Activated T-cell treated with anti-CD3 and anti-CD28 coated beads for 48 hours (primary cell): ENCODE results near the gene MAST2.
"Not testable (repeated sequence)": the region's sequence is repeated elsewhere in the genome, so short reads cannot be mapped to it uniquely, and the experiment has no call there.

Experiments used
- DNase-seq: peaks from one replicate; pipeline ENCODE4 v3.0.0-alpha.2; 2020; ENCODE audit warnings: low read depth

MAST2 gene

DNA sequence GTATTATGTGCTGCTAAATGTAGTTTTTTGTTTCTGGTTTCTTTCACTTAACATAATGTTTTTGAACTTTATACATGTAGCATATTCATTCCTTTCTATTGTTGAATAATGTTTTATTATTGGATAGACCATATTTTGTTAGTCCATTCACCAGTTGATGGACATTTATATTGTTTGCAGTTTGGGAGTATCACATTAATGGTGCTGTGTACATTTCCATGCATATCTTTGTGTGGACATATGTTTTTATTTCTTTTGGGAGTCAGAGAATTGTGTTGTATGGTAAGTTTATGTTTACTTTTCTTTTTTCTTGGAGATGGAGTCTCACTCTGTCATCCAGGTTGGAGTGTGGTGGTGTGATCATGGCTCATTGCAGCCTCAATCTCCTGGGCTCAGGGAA lies 134.6 kb downstream of the MAST2 start:
- DNase-seq = no peak

DNA sequence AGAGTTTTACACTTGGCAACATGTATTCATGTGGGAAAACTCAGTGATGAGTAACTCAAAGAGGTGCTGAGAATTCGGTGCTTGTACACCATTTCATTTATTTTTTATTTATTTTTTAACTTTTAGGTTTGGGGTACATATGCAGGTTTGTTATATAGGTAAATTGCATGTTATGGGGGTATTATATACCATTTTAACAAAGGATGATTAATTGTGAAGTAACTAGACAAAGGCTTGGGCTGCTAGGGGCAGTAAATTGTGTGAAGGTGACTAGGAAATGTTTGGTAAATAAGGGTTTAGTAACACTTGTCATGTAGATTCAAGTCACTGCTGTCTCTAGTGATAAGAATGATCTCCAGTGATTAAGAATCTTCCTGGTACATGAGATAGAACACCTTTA lies 139.0 kb downstream of the MAST2 start:
- no peak for DNase-seq

DNA sequence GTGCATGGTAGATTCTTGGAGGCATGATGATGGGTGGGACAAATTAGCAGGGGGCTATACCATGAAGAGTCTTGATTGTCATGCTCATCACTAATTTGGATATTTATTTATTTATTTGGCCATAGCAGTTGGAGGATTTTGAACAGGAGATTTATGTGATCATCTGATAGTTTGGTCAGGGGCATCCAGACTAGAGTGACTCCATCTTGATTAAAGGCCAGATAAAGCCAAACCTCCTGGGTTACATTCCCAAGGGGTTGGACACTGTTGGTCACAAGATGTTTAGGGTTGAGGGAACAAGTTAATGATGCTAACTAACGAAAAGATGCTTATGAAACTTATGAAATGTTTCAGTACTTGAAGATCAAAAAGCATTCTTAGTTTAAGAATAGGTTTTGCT lies 139.8 kb downstream of the MAST2 start:
- DNase-seq = no peak

DNA sequence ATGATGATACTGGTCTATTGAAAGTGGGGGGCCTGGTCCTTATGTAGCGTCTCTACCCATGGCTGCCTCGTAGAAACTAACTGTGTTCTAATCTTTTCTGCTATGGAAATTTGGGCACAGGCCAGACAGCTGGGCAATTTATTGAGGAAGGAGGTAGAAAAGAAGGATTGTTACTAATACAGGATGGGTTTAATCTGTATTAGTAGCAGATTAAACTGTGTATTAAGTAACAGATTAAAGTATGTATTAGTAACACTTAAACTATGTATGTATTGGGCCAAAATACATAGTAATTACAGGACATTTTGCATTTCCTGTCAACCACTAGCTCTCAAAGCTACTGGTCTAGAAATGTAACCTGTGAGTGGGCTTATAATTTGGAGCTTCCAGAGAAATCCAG lies 142.0 kb downstream of the MAST2 start:
- no peak for DNase-seq

DNA sequence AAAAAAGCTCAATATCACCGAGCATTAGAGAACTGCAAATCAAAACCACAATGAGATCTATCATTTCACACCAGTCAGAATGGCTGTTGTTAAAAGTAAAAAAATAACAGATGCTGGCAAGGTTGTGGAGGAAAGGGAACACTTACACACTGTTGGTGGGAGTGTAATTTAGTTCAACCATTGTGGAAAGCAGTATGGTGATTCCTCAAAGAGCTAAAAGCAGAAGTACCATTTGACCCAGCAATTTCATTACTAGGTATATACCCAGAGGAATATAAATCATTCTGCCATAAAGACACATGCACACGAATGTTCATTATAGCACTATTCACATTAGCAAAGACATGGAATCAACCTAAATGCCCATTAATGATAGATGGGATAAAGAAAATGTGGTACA lies 146.1 kb downstream of the MAST2 start:
- not testable (repeated sequence) for DNase-seq

DNA sequence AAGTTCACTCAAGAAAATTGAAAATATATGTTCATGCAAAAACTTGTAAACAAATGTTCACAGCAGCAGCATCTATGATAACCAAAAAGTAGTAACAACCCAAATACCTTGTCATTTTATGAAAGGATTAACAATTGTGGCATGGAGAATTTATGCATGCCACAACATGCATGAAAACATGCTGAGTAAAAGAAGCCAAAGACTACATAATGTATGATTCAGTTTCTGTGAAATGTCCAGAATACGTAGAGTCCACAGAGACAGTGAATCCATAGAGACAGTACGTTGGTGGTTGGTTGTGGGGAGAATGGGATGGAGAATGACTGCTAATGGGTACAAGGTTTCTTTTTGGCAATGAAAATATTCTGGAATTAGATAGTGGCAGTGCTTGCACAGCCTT lies 148.7 kb downstream of the MAST2 start:
- DNase-seq = no peak

DNA sequence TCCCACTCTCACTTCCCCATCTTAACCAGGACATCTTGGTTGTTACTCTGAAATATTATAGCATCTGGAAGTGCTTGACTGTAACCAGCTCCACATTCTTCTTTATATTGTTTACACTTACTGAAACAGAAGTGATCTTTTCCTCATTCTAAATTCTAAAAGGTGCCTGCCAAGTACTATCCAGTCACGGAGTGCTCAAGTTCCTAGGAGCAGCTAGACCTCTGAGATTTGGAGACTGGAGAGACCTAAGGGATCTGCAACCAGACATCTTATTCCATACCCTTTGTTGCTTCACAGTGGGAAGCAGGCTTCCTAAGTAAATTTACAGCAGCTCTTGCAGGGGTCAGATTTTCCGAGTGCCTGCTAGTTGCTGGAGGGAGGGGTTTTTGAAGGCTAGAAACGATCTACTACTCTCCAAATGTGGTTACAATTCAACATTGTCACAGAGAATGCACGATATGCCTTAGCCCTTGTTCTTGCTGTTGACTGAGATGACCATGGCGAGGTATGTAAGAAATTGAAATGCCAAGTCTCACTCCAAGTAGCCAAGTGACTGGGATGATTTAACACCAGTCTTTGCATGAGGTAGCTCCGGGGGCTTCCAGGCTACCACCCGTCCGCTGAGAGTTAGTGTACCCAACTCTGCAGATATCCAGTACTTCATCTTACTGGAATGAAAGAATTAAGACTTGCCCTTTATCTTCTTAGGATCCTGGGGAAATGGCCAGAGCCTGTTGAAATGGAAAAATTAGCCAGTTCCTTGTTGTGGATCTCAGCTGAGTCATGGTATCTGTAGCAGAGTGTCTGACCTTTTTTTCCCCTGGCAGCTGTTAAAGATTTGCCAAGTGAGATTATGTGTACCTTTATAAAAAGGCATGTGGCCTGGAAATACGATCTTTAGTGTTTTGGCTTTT lies 150.8 kb downstream of the MAST2 start:
- no peak for DNase-seq

DNA sequence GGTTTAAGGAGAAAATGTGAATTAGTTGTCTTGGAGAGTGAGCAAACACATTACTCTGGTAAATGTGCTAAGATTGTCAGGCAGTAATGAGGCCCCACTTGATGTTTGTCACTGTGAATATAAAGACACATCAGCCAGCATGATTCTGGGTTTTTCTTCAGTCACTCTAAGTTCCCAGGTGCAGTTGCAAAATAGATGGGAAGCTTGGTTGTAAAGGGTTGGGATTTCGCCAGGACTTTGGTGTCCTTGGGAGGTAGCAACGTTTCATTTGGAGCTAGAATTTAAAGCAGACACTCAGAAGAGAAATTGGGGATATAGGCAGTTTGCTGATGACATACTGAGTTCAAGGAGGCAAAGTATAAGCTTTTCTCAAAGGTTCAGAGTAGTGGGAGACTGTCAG lies 154.3 kb downstream of the MAST2 start:
- no peak for DNase-seq

DNA sequence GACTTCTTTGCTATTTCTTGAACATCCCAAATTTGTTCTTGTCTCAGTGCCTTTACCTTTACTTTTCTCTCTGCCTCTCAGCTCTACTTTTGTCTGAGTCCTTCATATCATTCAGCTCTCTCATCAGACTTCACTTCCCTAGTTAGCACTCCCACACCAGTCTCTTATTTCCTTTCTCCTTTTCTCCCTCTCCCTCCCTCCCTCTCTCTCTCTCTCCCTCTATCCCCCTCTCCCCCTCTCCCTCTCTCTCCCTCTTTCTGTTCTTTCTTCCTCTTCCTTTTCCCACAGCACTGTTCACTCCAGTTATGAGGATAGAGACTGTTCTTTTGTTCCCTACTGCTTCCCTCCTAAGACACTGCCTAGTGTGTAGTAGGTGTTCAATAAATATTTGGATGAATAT lies 154.9 kb downstream of the MAST2 start:
- DNase-seq = no peak

DNA sequence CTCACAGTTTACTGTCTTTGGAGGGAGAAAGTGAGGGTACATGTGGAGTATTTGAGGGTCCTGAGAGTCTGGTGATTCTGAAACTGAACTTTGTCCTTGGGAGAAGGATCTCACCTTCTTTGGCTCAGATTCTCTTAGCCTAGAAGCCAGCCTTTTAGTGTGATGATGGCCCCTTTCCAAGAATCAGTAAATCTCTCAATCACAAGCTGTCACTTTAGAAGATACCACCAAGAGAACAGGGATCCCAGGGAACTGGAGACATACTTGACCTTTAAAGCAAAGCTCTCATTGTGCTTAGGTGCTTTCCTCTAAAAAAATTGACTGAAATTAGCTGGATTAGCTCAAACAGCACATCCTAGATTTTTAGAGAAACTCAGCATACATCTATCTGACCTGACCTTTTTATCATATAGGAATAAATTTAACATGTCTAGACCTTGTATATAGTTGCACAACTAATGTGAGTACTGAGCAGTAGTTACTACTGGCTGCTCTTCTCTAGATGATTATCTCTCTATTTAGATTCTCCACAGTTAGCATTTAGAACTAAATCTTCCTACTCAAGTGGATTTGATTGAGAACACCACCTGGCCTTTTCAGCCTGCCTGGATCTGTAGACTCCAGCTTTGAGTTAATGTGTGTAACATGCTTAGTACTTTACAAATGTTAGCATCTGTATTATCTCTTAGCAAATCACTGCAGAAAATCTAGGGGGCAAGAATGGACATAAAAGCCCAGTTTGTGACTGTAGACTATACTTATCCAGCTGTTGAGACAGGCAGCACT lies 157.7 kb downstream of the MAST2 start:
- DNase-seq = no peak

DNA sequence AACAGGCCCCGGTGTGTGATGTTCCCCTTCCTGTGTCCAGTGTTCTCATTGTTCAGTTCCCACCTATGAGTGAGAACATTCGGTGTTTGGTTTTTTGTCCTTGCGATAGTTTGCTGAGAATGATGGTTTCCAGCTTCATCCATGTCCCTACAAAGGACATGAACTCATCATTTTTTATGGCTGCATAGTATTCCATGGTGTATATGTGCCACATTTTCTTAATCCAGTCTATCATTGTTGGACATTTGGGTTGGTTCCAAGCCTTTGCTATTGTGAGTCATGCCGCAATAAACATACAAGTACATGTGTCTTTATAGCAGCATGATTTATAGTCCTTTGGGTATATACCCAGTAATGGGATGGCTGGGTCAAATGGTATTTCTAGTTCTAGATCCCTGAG lies 158.5 kb downstream of the MAST2 start:
- DNase-seq = not testable (repeated sequence)

DNA sequence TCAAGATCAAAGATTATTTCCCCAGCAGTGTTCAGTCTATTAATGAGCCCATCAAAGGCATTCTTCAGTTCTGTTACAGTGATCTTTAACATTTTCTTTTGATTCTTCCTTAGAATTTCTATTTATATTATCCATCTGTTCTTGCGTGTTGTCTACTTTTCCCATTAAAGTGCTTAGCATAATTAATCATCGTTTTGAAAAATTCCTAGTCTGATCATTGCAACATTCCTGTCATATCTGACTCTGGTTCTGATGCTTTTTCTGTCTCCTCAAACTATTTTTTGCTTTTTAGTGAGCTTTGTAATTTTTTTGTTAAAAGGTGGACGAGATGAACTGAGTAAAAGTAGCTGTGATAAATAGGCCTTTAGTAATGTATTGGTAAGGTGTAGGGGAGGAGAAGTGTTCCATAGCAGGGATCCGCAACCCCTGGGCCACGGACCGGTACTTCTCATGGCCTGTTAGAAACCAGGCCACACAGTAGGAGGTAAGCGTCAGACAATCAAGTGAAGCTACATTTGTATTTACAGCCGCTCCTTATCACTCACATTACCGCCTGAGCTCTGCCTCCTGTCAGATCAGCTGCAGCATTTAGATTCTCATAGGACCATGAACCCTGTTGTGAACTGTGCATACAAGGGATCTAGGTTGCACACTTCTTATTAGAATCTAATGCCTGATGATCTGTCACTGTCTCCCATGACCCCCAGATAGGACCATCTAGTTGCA lies 165.7 kb downstream of the MAST2 start:
- no peak for DNase-seq

DNA sequence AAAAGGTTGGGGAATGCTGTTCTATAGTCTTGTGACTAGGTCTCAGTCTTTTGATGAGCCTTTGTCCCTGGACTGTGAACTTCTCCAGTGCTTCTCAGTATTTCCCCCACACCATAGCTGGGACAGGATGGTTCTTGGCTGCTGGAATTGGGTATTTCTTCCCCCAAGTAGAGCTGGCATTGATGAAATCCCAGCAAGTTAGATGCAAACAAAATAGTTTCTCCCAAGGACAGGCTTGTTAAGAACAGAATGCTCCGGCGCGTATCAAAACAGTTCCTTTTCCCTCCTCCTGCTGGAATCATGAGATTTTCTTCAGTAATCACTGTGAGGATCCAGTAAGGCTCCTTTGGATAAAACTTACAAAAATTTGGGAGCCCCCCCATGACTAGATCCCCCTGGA lies 166.5 kb downstream of the MAST2 start:
- no peak for DNase-seq

DNA sequence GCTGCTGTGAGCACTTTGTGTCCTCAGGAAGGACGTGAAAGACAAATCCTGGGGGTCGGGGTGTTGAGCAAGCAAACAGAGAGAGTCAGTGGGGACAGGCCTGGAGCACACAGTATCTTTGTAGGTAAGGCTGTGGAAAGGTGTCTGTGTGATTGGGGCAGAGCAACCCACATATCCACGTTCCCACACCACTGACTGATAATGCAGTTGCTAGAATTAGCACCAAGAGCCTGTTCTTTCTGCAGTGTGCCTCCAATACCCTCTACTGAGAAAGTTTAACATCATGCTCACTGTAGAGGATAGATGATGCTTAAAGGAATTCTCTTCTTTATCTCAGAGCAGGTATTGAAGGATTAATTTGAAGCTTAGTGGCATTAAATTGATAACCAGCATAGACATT lies 167.9 kb downstream of the MAST2 start:
- DNase-seq = no peak

DNA sequence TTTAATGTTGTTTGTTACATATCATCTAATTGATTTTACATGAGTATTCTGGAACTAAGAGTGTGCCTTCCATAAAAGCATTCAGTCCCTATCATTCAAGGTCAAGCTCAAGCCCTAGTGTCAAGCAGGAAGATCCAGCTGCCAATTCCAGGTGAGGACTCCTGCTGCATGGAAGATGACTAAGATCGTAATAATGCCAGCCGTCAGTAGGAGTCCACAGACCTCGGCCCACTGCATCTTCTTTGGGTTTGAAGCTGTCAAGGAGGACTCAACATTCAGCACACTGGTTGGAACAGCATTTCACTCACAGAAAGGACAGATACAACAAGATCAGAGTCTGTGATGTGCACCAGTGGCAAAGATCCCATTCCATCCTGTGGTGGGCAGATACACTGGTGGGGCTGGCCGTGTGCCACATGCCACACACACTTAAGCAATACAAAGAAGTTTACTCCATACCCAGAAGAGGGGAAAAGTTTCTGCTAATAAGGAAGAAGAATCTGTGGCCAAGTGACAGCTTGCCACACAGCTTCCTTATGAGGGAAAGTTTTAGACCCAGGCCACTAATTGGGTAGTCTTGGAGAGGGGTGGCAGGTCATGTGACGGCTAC lies 168.6 kb downstream of the MAST2 start:
- DNase-seq = no peak

DNA sequence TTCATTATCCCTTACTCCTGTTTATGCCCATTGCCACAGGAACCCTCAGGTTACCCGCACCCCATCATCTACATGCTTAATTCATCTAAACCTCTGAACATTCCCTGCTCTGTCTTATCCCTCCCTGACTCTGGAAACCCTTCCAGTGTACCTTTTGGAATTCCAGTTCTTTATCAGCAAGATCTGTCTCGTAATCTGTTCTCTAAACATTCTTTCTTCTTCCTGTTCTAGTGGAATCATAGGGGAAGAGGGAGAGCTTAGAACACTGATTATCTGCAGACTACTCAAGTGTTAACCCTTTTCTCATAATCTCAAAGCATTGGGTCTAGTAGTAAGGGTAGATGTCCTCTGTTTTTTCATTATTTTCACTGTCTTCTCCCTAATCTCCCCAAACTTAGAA lies 169.2 kb downstream of the MAST2 start:
- DNase-seq = no peak

DNA sequence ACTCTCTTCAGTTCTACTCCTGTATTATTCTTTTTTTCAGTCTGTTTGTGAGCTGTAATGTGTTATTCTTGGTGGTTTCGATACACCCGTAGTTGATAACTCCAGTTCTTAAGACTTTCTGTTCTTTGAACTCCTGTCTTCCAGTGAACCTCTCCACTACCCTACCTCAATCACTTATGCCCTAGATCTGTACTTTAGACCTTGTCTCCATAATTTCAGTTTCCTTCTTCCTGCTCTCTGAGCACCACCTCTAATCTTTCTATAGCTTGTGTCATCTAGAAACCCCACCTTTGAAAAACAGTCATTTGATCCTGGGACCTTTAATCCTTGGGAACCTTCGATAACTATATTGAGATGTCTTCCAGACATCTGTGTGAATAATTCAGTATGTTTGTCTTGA lies 169.7 kb downstream of the MAST2 start:
- no peak for DNase-seq

DNA sequence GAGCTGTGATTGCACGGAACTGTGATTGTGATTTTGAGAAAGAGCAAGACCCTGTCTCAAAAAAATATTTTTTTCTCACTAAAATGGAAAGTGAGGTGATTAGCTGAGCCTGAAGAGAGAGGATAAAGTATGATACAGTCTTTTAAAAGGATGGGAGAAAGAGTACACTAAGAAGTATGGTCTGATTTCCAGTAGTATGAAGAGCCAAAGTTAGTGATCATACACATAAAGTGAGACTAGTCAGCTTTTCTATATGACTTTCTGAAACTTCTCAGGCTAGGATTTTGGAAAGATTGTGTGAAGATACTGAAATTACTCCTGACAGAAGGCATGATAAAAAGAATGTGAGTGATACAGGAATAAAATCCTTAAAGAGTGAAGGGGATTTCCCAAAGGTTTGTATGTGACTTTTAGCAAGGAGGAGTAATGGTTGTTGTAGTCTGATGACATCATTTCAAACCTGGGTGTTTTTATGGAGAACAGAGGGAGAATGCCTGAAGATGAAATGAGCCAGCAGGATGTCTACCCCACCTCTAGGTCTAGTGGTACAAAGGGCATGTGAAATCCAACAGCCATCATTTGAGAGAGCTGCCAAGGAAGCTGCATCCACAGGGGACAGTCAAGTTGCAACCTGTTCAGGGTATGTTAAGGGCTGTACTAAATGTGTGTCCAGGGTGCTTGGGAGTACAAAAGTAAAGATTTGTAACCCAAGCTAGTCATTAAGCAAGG lies 171.3 kb downstream of the MAST2 start:
- no peak for DNase-seq

DNA sequence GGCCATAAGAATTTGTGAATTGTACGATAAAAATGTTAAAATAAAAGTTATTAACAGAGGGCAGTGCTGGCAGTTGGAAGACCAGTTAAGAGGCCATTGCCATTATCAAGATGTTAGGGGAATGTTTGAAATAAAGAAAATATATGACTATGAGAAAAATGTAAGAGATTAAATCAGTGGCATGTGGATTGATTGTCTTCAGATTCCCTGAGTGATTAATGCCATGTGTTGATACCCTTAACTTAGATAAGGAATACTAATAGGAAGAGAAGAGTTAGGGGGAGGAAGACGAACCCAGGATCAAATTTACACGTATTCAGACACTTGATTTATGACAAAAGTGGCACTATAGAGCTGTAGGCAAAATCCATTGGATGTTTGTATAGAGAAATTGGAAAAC lies 173.2 kb downstream of the MAST2 start:
- DNase-seq = no peak

DNA sequence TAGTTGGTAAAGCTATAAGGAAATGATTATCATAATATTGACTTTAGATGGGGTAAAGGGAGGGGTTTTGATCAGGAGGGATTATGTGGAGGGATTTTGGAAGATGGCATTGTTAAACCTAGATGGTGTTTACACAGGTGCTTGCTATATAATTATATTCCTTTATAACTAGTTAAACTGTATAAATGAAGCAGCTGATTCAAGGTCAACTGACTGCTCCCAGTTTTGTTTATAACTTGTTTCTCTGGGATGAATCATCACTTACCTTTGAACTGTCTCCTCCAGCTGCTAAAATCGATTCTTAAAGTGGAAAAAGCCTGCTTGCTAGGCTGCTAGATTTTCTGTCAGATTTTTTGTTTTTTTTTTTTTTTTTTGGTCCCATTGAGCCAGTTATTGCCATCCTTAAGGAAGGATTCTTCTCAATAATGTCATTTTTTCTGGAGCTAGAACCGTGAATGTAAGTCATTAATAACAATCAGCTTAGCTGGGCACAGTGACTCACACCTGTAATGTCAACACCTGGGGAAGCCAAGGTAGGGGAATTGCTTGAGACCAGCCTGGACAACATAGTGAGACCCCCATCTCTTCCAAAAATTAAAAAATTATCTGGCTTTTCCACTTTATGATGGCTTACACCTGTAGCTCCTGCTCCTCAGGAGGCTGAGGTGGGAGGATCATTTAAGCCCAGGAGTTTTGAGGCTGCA lies 175.8 kb downstream of the MAST2 start:
- no peak for DNase-seq

DNA sequence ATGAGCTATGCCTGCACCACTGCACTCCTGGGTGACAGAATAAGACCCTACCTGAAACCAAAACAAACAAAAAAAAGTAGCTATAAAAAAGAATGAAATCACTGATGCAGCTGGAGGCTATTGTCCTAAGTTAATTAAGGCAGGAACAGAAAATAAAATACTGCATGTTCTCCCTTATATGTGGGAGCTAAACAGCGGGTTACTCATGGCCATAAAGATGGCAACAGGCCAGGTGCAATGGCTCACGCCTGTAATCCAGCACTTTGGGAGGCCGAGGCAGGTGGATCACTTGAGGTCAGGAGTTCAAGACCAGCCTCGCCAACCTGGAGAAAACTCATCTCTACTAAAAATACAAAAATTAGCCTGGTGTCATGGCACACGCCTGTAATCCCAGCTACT lies 176.4 kb downstream of the MAST2 start:
- no peak for DNase-seq
